ENCODE measurements around the gene AMMECR1. TPM values are rescaled to one million over a fixed set of nuclear protein-coding genes. Genes with fewer than 3 reads are reported as not detected.

AMMECR1 gene
- total and polyA plus RNA-seq, 2 of the 13 experiments (the other 11 are each of a cell fraction or from before 2014, with no cell fraction given), result 3.1 to 7.5 TPM

DNA sequence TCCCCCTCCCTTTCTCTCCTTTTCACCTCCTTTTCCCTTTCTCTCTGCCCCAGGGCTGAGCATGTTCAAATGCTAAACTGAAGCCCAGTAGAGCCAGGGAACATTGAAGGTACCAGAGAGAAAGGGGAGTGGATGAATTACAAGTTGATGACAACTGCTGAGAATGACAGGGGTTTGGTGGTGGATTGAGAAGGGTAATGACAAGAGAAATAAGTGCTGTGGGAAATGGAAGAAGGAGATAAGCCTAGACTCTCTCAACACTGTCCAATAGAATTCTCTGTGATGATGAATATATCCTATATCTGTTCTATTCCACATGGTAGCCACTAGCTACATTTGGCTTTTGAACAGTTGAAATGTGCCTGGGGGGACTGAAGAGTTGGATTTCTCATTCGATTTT is 160.4 kb downstream of the AMMECR1 start:
- Histone ChIP-seq H2AFZ (ENCODE audit: low read length) (no peak overlapping the region), H3K27me3 (ENCODE audit: control insufficient read depth in 1 of 2, insufficient read depth in 2 of 2, low read length in 2 of 2) (no peaks in the 10 kb centered on the region), H3K9ac (ENCODE audit: insufficient read depth, low read depth, low read length) (no peak overlapping the region), H3K79me2 (ENCODE audit: insufficient read depth, low read length) (no peaks in the 10 kb centered on the region), H3K4me1 (ENCODE audit: insufficient read depth, low read length) (no peaks in the 10 kb centered on the region), H3K9me3 (ENCODE audit: low read length) (no peaks in the 10 kb centered on the region), H4K20me1 (ENCODE audit: insufficient read depth, low read length) (no peaks in the 10 kb centered on the region), H3K36me3 (replicated peaks in 1 of 2; ENCODE audit: control insufficient read depth in 1 of 2, insufficient read depth in 2 of 2, low read length in 2 of 2) (no peaks in the 10 kb centered on the region), H3K27ac (ENCODE audit: extremely low read length, insufficient read depth, low read length) (no peak overlapping the region), H3K4me3 (replicated peaks in 1 of 3; ENCODE audit: insufficient read depth in 1 of 3, low read depth in 2 of 3, low read length in 3 of 3) (no peak overlapping the region), H3K4me2 (ENCODE audit: low read depth, low read length) (no peak overlapping the region)
- no peak for ATAC-seq
- in situ Hi-C loops (cut with HindIII; ENCODE audit: extremely low pct_ligation_motif_present, low pct_unique_long_range_greater_than_20kb) (loop anchor here (5.0 to 25.0 kb wide), 2 partner anchors 245 to 680 kb away; no protein-coding TSS in a partner anchor), intact Hi-C loops (cut with micrococcal nuclease; ENCODE audit: unreplicated experiment) (no loop called here)
- no peak for TF ChIP-seq ZNF253 (CRISPR knock-in tag; IDR thresholded peaks at IDR 0.05; ENCODE audit: borderline replicate concordance)
- no peak for TF ChIP-seq ATF1 (CRISPR knock-in tag; IDR thresholded peaks at IDR 0.05)
- no peak for TF ChIP-seq PAF1 (CRISPR knock-in tag; IDR thresholded peaks at IDR 0.05)
- TF ChIP-seq, protein P1, sequence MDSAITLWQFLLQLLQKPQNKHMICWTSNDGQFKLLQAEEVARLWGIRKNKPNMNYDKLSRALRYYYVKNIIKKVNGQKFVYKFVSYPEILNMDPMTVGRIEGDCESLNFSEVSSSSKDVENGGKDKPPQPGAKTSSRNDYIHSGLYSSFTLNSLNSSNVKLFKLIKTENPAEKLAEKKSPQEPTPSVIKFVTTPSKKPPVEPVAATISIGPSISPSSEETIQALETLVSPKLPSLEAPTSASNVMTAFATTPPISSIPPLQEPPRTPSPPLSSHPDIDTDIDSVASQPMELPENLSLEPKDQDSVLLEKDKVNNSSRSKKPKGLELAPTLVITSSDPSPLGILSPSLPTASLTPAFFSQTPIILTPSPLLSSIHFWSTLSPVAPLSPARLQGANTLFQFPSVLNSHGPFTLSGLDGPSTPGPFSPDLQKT (CRISPR knock-in tag; IDR thresholded peaks at IDR 0.05; ENCODE audit: borderline replicate concordance), result no peak
- TF ChIP-seq YY1 (IDR thresholded peaks at IDR 0.05; ENCODE audit: insufficient read depth, insufficient replicate concordance, low read depth, low read length), result no peak
- no TSS peak for BruUV-seq (replicated peaks)
- CTCF ChIA-PET (ENCODE audit: low intra/inter-chr PET ratio, low total read pairs), result no interaction called here
- 80% methylated on average over 1 of the region's 1 CpG for WGBS (ENCODE audit: low lambda C conversion rate)
- POLR2A ChIA-PET, result no interaction called here
- DNase-seq (ENCODE audit: low spot score), result no peak
- FAIRE-seq, result no peak

DNA sequence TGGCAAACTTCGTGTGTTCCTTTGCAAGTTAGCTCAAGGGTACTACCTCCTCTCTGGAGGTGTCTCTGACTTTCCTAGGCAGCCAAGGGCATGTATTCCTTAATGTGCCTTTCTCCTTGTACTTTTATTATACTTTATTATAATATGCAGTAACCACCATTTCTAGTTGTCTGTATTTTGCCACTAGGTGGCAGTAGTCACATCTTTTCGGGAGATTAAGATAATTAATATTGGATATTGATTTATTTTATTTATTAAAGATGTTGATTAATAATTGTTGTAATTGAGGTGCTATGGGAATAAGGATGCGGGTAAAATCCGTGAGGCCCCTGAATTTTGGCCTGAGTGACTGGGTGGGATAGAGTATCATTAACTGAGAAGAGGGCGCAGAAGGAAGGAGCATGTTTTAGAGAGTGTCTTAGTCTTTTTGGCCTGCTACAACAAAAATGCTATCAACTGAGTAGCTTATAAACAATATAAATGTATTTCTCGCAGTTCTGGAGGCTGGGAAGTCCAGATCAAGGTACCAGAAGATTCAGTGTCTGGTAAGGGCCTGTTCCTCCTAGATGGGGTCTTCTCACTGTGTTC is 161.6 kb downstream of the AMMECR1 start:
- H3K79me2 ChIP-seq (ENCODE audit: insufficient read depth, low read length), result no peaks in the 10 kb centered on the region
- POLR2A ChIA-PET, result no interaction called here
- no peak for DNase-seq (ENCODE audit: low spot score)
- no peak overlapping the region for H3K4me3 ChIP-seq (replicated peaks in 1 of 3; ENCODE audit: insufficient read depth in 1 of 3, low read depth in 2 of 3, low read length in 3 of 3)
- H2AFZ ChIP-seq (ENCODE audit: low read length), result no peak overlapping the region
- no peaks in the 10 kb centered on the region for H3K9me3 ChIP-seq (ENCODE audit: low read length)
- TF ChIP-seq ONECUT2 (CRISPR knock-in tag; IDR thresholded peaks at IDR 0.05), result no peak
- TF ChIP-seq, protein P2, sequence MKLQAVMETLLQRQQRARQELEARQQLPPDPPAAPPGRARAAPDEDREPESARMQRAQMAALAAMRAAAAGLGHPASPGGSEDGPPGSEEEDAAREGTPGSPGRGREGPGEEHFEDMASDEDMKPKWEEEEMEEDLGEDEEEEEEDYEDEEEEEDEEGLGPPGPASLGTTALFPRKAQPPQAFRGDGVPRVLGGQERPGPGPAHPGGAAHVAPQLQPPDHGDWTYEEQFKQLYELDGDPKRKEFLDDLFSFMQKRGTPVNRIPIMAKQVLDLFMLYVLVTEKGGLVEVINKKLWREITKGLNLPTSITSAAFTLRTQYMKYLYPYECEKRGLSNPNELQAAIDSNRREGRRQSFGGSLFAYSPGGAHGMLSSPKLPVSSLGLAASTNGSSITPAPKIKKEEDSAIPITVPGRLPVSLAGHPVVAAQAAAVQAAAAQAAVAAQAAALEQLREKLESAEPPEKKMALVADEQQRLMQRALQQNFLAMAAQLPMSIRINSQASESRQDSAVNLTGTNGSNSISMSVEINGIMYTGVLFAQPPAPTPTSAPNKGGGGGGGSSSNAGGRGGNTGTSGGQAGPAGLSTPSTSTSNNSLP (IDR thresholded peaks at IDR 0.05; ENCODE audit: low read depth, low read length), result 0 out of 2 replicates have a peak, but pooled peaks have one; percentile 13
- H4K20me1 ChIP-seq (ENCODE audit: insufficient read depth, low read length), result no peaks in the 10 kb centered on the region
- H3K27ac ChIP-seq (ENCODE audit: extremely low read length, insufficient read depth, low read length), result no peak overlapping the region
- CTCF ChIA-PET (ENCODE audit: low intra/inter-chr PET ratio, low total read pairs), result no interaction called here
- no peak overlapping the region for H3K9ac ChIP-seq (ENCODE audit: insufficient read depth, low read depth, low read length)
- BruUV-seq (replicated peaks), result no TSS peak
- H3K4me1 ChIP-seq (ENCODE audit: insufficient read depth, low read length), result no peaks in the 10 kb centered on the region
- H3K27me3 ChIP-seq (ENCODE audit: control insufficient read depth in 1 of 2, insufficient read depth in 2 of 2, low read length in 2 of 2), result no peaks in the 10 kb centered on the region
- WGBS (ENCODE audit: low lambda C conversion rate), result 76% methylated on average over 6 of the region's 6 CpGs
- no peak overlapping the region for H3K4me2 ChIP-seq (ENCODE audit: low read depth, low read length)
- in situ Hi-C loops (cut with HindIII; ENCODE audit: extremely low pct_ligation_motif_present, low pct_unique_long_range_greater_than_20kb) (loop anchor here (5.0 to 25.0 kb wide), 2 partner anchors 246 to 681 kb away; no protein-coding TSS in a partner anchor), intact Hi-C loops (cut with micrococcal nuclease; ENCODE audit: unreplicated experiment) (no loop called here)
- no peak for ATAC-seq
- no peaks in the 10 kb centered on the region for H3K36me3 ChIP-seq (replicated peaks in 1 of 2; ENCODE audit: control insufficient read depth in 1 of 2, insufficient read depth in 2 of 2, low read length in 2 of 2)
- no peak for FAIRE-seq

Data from HepG2 (cell line).